ENCODE data around the gene MAP4.

- TF ChIP-seq CTCF (IDR thresholded peaks at IDR 0.05) (no peak), POLR2A (IDR thresholded peaks at IDR 0.05) (no peak)
These were observed 168.3 kb downstream of the MAP4 start for GRCh38 chr3:47847801-47848518.

Data from Peyer's patch (tissue), 4 donors.